ENCODE results near the gene WAC.
"Not testable (repeated sequence)": the region's sequence is repeated elsewhere in the genome, so short reads cannot be mapped to it uniquely, and the experiment has no call there.

- not testable (repeated sequence) for TF ChIP-seq CTCF (conservative IDR thresholded peaks at IDR 0.05; ENCODE audit: low read depth, low read length); EZH2 (IDR thresholded peaks at IDR 0.05; ENCODE audit: borderline replicate concordance, low read depth, low read length, poor library complexity, severe bottlenecking)
Measured at GRCh38 chr10:28500203-28500602, 32.7 kb upstream of the WAC start.

Data from A673 (cell line).